HG03064 (cell line): Measurements from ENCODE around the gene CGB5.
"Not testable (repeated sequence)": the region's sequence is repeated elsewhere in the genome, so short reads cannot be mapped to it uniquely, and the experiment has no call there.

Source experiments
- ATAC-seq: cut with Tn5 transposase; IDR thresholded peaks from one replicate; pipeline ENCODE4 v1.9.1; 2021; ENCODE audit warnings: low read depth; ENCODE audit not compliant: unreplicated experiment

The CGB5 gene

DNA sequence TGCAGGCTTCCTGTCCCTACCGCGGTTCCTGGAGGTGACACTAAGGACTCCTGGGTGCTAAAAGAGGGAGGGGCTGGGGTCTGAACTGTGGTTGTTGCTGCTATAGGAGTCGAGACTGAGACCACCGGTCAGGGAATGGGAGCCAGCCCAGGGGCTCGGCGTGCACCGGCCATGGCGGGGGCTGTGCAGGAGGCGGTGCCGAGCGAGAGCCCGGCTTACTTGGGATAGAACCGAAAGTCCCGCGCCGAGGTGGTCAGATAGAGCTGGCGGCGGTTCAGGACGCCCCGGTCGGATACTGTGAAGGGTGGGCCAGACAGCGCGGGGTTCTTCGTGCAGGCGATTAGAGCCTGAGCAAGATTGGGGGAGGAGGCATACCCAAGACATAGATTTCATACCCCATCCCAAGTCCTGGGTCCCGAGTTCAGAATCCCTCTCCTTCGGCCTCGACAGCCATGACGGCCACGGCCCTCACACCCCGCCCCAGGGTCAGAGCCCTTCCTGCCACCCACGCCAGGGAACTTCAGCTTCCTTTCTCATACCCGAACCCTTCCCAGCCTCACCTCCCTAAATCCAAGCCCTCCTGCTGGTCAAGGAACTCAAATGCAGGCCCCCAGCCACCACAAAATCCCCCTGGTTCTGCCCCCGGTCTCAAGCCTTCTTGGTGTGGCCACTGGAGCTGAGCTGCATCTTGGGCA lies 13.4 kb downstream of the CGB5 start:
- ATAC-seq, result not testable (repeated sequence)

DNA sequence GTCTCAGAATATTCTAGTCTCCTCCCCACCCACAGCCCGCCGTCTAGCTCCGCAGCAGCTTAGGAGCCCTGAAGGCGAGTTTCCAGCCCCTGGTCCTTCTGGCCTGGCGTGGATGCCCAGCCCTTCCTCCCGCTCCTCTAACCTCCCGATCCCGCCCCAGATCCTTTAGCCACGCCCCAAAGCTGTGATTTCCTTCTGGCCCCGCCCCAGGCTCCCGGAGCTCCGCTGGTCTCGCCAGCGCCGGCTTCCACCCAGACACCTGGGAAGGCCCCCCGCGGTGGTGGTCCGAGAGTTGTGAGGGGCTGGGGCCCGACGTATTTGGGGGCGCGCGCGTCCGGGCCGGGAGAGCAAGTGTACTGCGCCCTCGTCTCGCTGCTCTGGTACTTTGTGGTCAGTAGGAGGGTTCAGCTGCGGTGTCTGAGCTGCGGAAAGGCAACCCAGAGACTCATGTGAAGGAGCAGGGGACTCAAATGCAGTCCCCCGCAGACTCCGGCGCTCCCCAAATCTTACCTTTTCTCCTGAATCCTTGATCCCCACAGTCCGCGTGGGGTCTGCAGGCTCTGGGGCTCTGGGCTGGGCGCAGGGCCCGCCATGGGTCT lies 14.1 kb downstream of the CGB5 start, which contains the start of gene CGB7:
TSS of gene CGB7 (minus strand) at position 114 of the 599 bp plus-strand sequence. CDS start 2,374 bp downstream, outside the sequence.
- no peak for ATAC-seq

DNA sequence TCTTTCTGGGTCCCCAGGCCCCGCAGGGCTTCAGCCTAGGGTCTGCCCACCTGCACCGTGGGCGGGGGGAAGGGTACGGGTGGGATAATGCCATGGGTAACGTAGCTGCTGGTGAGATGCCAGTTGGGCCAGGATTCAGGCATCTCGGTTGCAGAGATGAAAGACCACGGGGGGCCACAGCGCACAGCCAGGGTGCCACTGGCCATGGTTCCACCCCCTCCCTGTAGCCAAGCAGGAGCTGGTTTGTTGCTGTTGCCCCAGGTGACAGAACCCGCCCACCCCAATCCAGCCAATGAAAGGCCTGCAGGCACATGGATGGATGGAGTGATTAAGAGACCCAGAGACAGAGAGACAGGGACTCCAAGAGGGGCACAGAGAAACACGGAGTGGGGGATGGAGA lies 14.9 kb downstream of the CGB5 start:
- no peak for ATAC-seq

DNA sequence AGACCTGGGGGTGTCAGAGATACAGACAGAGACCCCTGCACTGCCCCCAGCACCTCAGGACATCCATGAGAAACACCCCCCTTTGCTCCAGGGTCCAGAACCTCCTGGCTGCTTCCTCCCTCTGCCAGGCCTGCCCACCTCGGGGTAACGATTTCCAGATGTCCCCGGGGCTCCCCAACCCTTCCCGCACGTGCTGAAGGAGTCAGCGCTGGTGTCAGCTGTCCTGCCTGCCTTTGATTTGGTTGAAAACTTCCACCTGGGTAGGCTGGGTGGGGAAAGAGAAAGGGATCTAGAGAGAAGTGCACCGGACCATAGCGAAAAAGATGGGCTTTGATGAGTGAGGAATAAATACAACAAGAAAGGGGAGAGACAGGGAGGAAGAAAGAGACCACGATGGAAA lies 15.4 kb downstream of the CGB5 start:
- no peak for ATAC-seq

DNA sequence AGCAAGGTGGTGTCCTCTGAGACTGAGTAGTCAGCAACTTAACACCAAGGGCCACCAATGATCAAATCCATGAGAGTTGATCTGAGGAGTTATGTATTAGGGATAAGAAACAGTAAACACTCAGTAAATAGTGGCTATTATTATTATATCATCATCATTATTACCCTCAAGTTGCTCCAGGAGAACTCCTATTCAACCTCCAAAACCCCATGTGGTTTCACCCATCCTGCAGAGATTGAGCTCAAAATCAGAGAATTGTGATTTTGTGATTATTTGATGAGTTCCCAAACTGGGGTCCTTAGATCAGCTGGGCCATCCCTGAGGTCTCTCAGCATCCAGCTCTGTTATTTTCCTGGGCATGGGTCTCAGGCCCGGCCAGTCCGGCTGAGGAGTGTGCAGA lies 17.4 kb downstream of the CGB5 start:
- ATAC-seq, result no peak

DNA sequence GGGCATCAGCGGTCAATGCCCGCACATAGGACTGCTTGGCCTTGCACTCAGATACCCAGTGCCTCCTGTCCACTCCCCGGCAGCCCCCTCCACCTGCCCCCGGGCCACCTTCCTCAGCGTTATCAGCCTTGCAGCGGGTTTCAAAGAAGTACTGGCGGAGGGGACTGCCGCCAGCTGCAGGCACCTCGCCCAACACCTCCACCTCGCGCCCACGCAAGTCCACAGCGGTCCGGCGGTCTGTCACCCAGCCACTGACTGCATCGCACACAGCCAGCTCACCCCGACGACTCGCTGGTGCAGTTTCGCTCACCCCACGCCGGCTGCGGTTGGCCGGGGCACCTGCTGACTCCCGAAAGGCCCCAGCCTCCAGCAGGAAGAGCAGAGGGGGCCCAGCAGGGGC lies 17.8 kb downstream of the CGB5 start:
- ATAC-seq, result no peak

DNA sequence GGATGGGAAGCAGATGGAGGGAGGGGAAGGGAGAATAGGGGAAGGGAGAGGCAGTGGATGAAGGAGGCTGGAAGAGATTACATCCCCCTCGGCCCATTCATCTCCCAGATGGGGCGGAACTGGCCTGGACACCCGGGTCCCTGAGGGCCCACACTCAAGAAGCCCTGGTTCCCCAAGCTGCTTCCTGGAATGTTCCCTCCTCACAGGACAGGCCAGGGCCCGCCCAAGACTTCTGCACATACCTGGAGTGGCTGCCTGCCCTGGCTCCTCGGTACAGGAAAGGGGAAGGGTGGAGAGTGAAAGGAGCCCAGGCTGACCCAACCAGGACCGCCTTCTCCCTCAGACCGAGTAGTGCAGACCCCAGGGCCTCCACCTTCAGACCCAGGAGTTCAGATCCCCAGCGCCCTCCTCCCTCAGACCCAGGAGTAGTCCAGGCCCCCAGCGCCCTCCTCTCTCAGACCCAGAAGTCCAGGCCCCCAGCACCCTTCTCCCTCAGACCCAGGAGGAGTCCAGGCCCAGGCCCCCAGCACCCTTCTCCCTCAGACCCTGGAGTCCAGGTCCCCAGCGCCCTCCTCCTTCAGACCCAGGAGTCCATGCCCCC lies 20.5 kb downstream of the CGB5 start:
- no peak for ATAC-seq

DNA sequence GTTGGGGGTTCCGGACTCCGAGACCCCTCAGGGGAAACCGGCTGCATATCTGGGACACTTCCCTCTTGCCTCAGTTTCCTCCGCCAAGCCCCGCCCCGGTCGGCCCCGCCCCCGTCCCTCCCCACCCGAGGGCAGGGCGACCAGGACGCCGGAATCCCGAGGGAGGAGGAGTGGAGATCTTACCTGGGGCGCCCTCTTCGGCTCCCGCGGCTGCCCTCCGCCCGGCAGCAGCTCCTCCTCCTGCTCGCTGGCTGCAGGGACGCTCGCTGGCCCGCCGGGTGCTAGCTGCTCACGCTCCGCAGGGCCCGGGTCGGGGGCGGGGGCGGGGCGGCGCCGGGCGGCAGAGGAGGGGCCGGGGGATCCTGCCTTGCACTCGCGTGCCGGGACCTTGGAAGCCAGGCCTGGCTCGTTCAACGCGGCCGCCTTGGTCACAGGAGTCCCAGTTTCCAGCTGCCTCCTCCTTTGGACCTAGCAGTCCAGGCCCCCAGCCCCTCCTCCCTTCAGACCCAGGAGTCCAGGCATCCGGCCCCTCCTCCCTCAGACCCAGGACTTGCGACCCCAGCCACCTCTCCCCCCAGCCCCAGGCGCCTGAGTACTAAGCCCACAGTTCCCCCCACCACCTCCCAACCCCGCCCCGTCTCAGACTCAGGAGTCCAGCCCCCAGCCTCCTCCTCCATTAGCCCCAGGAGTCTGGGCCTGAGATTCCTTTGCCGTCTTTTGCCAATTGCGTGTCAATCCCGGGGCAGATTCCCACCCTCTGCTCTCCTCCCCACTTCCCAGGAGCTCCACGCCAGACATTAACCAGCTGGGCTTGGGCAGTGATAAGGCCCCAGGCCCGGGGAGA lies 21.3 kb downstream of the CGB5 start, which contains the start of gene NTF4:
TSS of gene NTF4 (minus strand) at position 51 of the 844 bp plus-strand sequence. CDS start 2,821 bp downstream, outside the sequence.
- no peak for ATAC-seq

DNA sequence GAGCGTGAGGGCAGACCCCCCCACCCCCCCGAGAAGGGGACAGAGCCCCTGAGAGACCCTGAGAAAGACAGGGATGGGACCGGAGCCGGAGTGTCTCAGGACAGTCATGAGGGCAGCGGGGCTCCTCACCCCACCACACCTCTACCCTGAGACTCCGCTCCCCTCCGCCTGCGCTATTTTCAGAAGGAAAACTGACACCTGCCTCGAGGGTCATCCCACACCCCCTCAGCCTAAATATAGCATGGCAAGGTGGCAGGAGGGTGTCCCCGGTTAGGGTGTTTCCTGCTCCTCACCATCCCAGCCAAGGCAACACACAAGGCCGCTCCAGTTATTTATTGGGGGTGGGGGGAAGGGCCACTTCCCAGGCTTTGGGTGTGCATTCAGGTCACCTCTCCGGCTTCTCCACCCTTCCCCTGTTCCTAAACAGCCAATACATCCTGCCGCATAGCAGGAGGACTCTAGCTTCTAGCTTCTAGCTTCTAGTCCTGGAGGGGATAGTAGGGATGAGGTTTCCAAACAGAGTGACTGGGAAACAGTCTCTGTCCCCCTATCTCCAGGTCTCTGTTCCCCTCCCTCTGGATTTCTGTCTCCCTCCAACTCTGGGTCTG lies 22.4 kb downstream of the CGB5 start:
- ATAC-seq, result no peak

DNA sequence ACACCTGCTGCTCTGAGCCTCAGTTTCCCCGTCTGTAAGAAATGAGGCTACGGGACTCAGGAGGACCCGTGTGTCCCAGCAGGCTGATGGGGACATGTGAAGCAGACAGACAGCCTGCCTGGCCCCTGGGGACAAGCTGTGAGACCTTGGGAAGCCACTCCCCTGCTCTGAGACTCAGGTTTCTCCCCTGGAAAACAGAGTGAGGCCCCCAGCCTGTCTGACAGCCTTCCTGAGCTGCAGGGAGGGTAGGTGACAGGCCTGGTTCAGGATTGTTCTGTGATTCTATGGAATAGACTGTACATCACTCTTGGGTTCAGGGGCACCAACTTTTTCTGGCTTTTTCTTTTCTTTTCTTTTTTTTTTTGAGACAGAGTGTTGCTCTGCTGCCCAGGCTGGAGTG lies 23.9 kb downstream of the CGB5 start:
- no peak for ATAC-seq

DNA sequence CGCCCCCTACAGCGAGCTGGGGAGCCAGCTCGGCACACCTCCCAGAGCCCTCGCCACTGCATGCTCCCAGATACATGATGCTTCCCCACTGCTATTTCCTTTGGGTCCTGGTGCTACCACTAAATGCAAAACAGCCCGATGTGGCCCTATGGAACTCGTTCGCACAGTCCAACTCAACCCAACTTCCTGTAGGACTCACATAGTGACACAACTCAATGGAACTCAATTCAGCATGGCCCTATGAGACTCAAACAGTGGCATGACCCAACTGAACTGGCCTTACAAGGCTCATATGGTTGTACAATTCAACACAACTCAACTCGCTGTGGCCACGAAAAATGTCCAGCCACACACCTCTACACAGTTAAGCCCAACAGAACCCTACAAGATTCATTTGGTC lies 25.4 kb downstream of the CGB5 start:
- ATAC-seq, result no peak

DNA sequence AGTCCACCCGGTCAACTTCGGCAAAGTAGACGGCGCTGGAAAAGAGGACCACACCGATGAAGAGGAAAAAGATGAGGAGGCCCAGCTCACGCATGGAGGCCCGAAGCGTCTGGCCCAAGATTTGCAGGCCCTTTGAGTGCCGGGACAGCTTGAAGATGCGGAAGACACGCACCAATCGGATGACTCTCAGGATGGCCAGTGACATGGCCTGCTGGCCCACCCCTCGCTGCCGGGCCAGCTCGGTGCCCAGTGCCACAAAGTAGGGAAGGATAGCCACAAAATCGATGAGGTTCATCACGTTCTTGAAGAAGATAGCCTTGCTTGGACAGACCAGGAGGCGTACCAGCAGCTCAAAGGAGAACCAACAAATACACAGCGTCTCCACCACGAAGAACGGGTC lies 26.8 kb downstream of the CGB5 start:
- no peak for ATAC-seq

DNA sequence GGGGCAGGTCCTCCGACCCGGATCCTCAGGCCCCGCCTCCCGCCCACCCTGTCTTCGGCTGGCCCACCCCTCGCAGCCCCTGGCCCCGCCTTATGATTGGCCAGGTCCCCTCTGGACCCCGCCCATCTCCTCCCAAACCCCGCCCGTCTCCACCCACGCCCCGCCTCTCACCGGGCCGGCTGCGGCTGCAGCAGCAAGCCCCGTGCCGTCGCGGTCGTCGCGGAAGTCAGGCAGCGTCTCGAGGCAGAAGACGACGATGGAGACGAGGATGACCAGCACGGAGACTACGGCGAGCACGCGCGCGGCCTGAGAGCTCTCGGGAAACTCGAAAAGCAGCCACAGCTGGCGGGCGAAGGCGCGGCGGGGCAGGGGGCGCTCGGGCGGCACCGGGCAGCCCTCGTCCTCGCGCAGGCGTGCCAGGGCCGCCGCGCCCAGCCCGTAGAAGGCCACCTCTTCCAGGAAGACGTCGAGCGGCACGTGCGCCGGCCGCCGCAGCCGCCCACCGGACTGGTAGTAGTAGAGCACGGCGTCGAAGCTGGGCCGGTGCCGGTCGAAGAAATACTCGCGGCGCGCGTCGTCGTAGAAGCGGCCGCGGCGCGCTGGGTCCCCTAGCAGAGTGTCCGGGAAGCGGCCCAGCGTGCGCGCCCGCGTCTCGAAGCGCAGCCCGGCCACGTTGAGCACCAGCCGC lies 28.4 kb downstream of the CGB5 start:
- no peak for ATAC-seq

DNA sequence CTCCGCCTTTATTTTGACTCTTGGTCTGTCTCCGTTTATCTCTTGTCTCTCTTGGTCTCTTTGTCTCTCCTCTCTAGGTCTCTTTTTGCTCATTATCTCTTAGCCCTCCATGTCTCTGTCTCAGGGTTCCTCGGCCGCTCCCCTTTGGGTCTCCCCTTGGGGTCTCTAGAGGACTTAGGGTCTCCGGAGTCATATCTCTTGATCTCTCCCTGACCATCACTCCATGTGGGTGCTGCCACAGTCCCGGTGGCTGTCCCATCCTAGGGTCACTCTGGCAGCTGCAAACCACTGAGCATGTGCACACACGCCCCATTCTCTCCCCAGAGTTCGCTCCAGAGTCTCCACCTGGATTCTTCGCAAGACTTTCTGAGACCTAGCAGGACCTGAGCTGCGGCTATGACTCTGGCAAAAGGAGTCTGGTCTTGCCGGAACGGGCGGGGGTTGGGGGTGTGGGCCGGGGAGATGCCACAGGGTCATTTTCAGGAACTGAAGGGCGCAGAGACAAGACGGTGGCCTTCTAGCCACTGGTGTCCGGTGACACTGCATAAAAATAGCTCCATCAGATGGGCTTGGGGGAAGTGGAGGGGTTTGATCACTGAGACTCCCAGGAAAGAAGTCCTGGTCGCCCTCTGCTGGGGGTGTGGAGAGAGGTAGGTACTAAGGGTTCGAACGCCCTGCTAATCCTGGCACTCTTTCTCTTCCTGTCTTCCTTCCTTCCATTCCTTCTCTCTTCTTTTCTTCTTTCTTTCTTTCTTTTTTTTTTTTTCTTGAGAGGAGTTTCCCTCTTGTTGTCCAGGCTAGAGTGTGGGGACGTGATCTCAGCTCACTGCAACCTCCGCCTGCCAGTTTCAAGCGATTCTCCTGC lies 30.1 kb downstream of the CGB5 start:
- no peak for ATAC-seq

DNA sequence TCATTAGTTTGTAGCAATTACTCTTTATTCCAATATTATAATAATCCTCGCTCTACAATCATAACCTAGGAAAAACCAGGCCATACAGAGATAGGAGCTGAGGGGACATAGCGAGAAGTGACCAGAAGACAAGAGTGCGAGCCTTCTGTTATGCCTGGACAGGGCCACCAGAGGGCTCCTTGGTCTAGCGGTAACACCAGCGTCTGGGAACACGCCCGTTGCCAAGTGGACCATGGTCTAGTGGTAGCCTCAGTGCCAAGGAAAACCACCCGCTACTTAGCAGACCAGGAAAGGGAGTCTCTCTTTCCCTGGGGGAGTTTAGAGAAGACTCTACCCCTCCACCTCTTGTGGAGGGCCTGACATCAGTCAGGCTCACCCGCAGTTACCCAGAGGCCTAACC lies 31.2 kb downstream of the CGB5 start:
- ATAC-seq, result not testable (repeated sequence)

DNA sequence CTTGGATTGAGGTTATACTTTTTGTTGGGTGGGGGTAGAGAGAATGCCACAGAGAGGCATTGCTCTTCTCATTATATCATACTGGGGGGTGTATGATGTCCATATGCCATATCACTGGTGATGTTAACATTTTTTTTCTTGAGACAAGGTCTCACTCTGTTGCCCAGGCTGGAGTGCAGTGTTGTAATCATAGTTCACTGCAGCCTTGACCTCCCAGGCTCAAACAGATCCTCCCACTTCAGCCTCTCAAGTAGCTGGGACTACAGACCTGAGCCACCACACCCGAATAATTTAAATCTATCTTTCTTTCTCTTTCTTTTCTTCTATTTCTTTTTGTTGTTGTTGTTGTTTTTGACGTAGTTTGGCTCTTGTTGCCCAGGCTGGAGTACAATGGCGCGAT lies 36.7 kb downstream of the CGB5 start:
- ATAC-seq, result no peak

DNA sequence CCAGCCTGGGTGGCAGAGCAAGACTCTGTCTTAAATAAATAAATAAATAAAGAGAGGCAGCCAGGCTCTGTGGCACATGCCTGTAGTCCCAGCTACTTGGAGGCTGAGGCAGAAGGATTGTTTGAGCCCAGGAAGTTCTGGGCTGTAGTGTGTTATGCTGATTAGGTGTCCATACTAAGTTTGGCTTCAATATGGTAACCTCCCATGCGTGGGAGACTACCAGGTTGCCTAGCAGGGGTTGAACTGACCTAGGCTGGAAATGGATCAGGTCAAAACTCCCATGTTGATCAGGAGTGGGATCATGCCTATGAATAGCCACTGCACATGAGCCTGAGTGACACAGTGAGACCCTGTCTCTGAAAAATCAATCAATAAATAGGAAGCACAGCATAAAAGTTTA lies 37.6 kb downstream of the CGB5 start:
- ATAC-seq, result no peak

DNA sequence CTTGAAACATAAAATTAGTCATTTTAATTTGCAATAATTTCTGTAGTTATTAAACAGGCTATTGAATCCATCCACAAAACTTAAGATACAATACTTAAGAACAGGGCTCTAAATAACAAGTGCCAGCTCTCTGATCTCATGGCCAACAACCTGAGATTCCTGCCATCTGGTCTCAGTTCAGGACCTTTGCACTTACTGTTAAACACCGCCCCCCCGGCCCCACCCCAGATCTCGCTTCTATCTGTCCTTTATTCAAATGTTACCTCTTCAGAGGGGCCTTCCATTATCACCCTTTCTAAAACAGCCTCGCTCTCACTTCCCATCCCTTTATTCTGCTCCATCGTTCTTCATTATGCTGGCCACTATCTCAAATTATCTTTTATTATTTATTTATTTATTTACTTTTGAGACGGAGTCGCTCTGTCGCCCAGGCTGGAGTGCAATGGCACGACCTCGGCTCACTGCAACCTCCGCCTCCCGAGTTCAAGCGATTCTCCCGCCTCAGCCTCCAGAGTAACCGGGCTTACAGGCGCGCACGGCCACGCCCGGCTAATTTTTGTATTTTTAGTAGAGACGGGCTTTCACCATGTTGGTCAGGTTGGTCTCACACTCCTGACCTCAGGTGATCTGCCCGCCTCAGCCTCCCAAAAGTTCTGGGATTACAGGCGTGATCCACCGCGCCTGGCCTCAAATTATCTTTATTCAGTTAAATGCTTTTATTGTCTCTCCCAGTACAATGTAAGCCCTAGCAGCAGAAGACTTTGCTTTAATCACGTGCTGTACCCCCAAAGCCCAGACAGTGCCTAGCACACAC lies 40.8 kb downstream of the CGB5 start:
- no peak for ATAC-seq
